Left ventricle myocardium inferior (tissue), 1 donor: ENCODE measurements around the gene EDA. TPM values are rescaled to one million over a fixed set of nuclear protein-coding genes. Genes with fewer than 3 reads are reported as not detected.

ENCODE experiments used
- DNase-seq: peaks from one replicate; pipeline ENCODE4 v3.0.0-alpha.2; 2020
- H3K27ac ChIP-seq: fragments of 200-600 bp; replicated peaks from 2 replicates; pipeline ENCODE4 v1.8.0; 2021
- H3K27me3 ChIP-seq: fragments of 200-600 bp; 2 replicates; pipeline ENCODE4 v1.8.0; 2021; ENCODE audit warnings: low read depth
- H3K36me3 ChIP-seq: fragments of 200-600 bp; 2 replicates; pipeline ENCODE4 v1.8.0; 2021
- H3K4me1 ChIP-seq: fragments of 200-600 bp; 2 replicates; pipeline ENCODE4 v1.8.0; 2021
- H3K4me3 ChIP-seq: fragments of 200-600 bp; 2 replicates; pipeline ENCODE4 v1.8.0; 2021; ENCODE audit warnings: mild to moderate bottlenecking, moderate library complexity
- H3K9me3 ChIP-seq: fragments of 200-600 bp; replicated peaks from 2 replicates; pipeline ENCODE4 v1.8.0; 2021
- intact Hi-C: fragments of 100-400 bp; cut with micrococcal nuclease; formaldehyde crosslinking; loops from one replicate; pipeline ENCODE4 v1.11.0; 2022
- total RNA-seq: library from RNA; stranded (reverse); fragmentation: NEBNext Ultra II Directional; extraction: Animal tissue kit (Norgen Biotek cat#: 25700); gene quantifications from one replicate; pipeline ENCODE4 v1.2.1, GENCODE V29; 2021
- TF ChIP-seq, protein P1 (sequence below): fragments of 200-600 bp; IDR thresholded peaks from 2 replicates; pipeline ENCODE4 v1.8.0; 2021; ENCODE audit warnings: antibody characterized with exemption, mild to moderate bottlenecking, borderline replicate concordance
- donor health status: DM: no; HTN: yes; CAD: no; lungs with severe emphysema.

The EDA gene
- total RNA-seq, 1 donor from 2014 or later, result 7.3 TPM

DNA sequence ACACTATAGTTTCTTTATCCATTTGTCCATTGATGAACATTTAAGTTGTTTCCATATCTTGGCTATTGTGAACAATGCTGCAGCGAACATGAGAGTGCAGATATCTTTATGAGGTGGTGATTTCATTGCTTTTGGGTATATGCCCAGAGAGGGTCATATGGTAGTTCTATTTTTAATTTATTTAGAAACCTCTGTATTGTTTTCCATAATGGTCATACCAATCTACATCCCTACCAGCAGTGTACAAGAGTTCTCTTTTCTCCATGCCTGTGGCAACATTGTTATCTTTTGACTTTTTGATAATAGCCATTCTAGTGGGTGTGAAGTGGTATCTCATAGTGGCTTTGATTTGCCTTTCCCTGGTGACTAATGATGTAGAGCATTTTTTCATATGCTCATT, 48.8 kb downstream of the EDA start:
- H3K27ac ChIP-seq, result no peak overlapping the region
- H3K27me3 ChIP-seq, result no peaks in the 10 kb centered on the region
- H3K36me3 ChIP-seq, result no peaks in the 10 kb centered on the region
- intact Hi-C loops, result no loop called here
- no peaks in the 10 kb centered on the region for H3K4me1 ChIP-seq
- no peak overlapping the region for H3K4me3 ChIP-seq
- TF ChIP-seq, protein P1, sequence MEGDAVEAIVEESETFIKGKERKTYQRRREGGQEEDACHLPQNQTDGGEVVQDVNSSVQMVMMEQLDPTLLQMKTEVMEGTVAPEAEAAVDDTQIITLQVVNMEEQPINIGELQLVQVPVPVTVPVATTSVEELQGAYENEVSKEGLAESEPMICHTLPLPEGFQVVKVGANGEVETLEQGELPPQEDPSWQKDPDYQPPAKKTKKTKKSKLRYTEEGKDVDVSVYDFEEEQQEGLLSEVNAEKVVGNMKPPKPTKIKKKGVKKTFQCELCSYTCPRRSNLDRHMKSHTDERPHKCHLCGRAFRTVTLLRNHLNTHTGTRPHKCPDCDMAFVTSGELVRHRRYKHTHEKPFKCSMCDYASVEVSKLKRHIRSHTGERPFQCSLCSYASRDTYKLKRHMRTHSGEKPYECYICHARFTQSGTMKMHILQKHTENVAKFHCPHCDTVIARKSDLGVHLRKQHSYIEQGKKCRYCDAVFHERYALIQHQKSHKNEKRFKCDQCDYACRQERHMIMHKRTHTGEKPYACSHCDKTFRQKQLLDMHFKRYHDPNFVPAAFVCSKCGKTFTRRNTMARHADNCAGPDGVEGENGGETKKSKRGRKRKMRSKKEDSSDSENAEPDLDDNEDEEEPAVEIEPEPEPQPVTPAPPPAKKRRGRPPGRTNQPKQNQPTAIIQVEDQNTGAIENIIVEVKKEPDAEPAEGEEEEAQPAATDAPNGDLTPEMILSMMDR, result no peak
- DNase-seq, result no peak
- peaks cover 62% of the 10 kb centered on the region for H3K9me3 ChIP-seq

DNA sequence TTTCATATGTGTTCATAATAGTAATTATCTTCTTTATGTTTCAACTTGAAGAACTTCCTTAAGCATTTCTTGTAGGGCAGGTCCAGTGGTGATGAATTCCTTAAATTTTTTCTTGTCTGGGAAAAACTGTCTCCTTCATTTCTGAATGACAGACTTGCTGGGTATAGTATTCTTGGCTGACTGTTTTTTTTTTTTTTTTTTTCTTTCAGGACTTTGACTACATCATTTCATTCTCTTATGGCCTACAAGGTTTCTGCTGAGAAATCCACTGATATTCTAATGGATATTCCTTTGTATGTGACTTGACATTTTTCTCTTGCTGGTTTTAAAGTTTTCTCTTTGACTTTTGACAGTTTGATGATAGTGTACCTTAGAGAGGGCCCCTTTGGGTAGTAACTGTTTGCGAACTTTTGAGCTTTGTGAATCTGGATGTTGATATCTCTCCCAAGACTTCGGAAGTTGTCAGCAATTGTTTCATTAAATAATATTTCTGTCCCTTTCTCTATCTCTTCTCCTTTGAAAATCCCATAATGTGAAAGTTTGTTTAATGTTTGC, 54.2 kb downstream of the EDA start:
- Histone ChIP-seq H3K9me3 (peaks cover 54% of the 10 kb centered on the region), H3K27ac (no peak overlapping the region), H3K4me3 (no peak overlapping the region), H3K4me1 (no peaks in the 10 kb centered on the region), H3K36me3 (no peaks in the 10 kb centered on the region), H3K27me3 (no peaks in the 10 kb centered on the region)
- DNase-seq, result no peak
- TF ChIP-seq, protein P1, result no peak
- intact Hi-C loops, result no loop called here

DNA sequence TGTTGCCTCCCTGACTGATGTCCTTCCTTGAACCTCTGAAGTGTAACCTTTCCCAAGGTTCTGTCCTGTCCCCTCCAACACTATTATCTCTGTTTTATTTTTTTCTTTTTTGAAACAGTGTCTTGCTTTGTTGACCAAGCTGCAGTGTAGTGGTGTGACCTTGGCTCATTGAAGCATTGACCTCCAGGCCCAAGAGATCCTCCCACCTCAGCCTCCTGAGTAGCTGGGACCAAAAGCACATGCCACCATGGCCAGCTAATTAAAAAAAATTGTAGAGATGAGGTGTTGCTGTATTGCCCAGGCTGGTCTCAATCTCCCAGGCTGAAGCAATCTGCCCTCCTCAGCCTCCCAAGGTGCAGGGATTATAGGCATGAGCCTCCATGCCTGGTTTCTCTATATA, 59.0 kb downstream of the EDA start:
- DNase-seq, result no peak
- Histone ChIP-seq H3K4me1 (no peaks in the 10 kb centered on the region), H3K27me3 (no peaks in the 10 kb centered on the region), H3K4me3 (no peak overlapping the region), H3K9me3 (peaks cover 11% of the 10 kb centered on the region), H3K27ac (no peak overlapping the region), H3K36me3 (no peaks in the 10 kb centered on the region)
- intact Hi-C loops, result no loop called here
- TF ChIP-seq, protein P1, result no peak

DNA sequence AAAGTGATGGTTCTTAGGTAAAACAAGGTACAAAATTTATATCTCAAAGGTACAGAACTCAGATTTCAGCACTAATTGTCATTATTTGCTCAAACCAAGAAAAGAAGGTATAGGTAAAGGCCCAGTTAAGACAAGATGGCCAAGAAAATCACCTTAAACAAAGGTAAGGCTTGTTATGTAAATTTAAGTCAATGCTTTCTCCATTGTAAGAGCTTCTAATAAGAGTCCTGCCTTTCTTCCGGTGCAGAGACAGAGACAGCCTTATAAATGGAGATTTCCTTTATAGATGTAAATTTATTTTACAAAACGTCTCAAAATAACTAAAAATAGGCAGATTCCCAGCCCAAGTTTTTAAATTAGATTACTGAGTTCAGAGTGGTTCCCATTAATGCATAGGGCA, 89.9 kb downstream of the EDA start:
- intact Hi-C loops, result no loop called here
- Histone ChIP-seq H3K4me1 (no peaks in the 10 kb centered on the region), H3K36me3 (no peaks in the 10 kb centered on the region), H3K9me3 (no peaks in the 10 kb centered on the region), H3K4me3 (no peak overlapping the region), H3K27ac (no peak overlapping the region), H3K27me3 (no peaks in the 10 kb centered on the region)
- no peak for DNase-seq
- TF ChIP-seq, protein P1, result no peak

DNA sequence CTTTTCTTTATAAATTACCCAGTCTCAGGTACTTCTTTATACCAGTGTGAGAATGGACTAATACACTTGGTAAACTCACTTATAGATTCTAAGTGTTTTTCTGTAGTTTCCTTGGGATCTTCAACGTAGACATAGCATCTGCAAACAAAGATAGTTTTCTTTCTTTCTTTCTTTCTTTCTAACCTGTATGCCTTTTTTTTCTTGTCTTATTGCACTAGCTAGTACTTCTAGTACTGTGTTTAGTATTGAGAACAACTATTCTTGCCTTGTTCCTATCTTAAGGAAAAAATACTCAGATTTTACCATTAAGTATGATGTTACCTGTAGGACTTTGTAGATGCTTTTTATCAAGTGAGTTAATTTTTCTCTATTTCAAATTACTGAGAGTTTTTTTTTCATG, 102.2 kb downstream of the EDA start:
- no peaks in the 10 kb centered on the region for H3K36me3 ChIP-seq
- no peak overlapping the region for H3K27ac ChIP-seq
- H3K9me3 ChIP-seq, result peaks cover 40% of the 10 kb centered on the region
- TF ChIP-seq, protein P1, result no peak
- no peak for DNase-seq
- H3K4me1 ChIP-seq, result no peaks in the 10 kb centered on the region
- H3K4me3 ChIP-seq, result no peak overlapping the region
- H3K27me3 ChIP-seq, result no peaks in the 10 kb centered on the region
- intact Hi-C loops, result no loop called here
